Measurements from ENCODE around the gene NUP98. TPM values are rescaled to one million over a fixed set of nuclear protein-coding genes. Genes with fewer than 3 reads are reported as not detected.

The NUP98 gene
- total and polyA plus RNA-seq, 2 of the 13 experiments (the other 11 are each of a cell fraction or from before 2014, with no cell fraction given), result 76.6 to 85.3 TPM

- TF ChIP-seq, protein P1, sequence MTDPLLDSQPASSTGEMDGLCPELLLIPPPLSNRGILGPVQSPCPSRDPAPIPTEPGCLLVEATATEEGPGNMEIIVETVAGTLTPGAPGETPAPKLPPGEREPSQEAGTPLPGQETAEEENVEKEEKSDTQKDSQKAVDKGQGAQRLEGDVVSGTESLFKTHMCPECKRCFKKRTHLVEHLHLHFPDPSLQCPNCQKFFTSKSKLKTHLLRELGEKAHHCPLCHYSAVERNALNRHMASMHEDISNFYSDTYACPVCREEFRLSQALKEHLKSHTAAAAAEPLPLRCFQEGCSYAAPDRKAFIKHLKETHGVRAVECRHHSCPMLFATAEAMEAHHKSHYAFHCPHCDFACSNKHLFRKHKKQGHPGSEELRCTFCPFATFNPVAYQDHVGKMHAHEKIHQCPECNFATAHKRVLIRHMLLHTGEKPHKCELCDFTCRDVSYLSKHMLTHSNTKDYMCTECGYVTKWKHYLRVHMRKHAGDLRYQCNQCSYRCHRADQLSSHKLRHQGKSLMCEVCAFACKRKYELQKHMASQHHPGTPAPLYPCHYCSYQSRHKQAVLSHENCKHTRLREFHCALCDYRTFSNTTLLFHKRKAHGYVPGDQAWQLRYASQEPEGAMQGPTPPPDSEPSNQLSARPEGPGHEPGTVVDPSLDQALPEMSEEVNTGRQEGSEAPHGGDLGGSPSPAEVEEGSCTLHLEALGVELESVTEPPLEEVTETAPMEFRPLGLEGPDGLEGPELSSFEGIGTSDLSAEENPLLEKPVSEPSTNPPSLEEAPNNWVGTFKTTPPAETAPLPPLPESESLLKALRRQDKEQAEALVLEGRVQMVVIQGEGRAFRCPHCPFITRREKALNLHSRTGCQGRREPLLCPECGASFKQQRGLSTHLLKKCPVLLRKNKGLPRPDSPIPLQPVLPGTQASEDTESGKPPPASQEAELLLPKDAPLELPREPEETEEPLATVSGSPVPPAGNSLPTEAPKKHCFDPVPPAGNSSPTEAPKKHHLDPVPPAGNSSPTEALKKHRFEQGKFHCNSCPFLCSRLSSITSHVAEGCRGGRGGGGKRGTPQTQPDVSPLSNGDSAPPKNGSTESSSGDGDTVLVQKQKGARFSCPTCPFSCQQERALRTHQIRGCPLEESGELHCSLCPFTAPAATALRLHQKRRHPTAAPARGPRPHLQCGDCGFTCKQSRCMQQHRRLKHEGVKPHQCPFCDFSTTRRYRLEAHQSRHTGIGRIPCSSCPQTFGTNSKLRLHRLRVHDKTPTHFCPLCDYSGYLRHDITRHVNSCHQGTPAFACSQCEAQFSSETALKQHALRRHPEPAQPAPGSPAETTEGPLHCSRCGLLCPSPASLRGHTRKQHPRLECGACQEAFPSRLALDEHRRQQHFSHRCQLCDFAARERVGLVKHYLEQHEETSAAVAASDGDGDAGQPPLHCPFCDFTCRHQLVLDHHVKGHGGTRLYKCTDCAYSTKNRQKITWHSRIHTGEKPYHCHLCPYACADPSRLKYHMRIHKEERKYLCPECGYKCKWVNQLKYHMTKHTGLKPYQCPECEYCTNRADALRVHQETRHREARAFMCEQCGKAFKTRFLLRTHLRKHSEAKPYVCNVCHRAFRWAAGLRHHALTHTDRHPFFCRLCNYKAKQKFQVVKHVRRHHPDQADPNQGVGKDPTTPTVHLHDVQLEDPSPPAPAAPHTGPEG (CRISPR knock-in tag; IDR thresholded peaks at IDR 0.05), result no peak
- no peak for TF ChIP-seq ZNF44 (CRISPR knock-in tag; IDR thresholded peaks at IDR 0.05)
- TF ChIP-seq ESRRA (CRISPR knock-in tag; IDR thresholded peaks at IDR 0.05; ENCODE audit: low read depth), result no peak
- no peak; the same call in 1 of the 2 replicates for TF ChIP-seq ZNF784 (CRISPR knock-in tag; IDR thresholded peaks at IDR 0.05; ENCODE audit: borderline replicate concordance)
- TF ChIP-seq, protein P2, sequence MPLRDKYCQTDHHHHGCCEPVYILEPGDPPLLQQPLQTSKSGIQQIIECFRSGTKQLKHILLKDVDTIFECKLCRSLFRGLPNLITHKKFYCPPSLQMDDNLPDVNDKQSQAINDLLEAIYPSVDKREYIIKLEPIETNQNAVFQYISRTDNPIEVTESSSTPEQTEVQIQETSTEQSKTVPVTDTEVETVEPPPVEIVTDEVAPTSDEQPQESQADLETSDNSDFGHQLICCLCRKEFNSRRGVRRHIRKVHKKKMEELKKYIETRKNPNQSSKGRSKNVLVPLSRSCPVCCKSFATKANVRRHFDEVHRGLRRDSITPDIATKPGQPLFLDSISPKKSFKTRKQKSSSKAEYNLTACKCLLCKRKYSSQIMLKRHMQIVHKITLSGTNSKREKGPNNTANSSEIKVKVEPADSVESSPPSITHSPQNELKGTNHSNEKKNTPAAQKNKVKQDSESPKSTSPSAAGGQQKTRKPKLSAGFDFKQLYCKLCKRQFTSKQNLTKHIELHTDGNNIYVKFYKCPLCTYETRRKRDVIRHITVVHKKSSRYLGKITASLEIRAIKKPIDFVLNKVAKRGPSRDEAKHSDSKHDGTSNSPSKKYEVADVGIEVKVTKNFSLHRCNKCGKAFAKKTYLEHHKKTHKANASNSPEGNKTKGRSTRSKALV (CRISPR knock-in tag; IDR thresholded peaks at IDR 0.05), result no peak
- no peak for TF ChIP-seq REPIN1 (CRISPR knock-in tag; IDR thresholded peaks at IDR 0.05; ENCODE audit: borderline replicate concordance, low read depth)
- peak; percentile 54; the same call in 1 of the 2 replicates for TF ChIP-seq ZNF777 (CRISPR knock-in tag; IDR thresholded peaks at IDR 0.05)
- TF ChIP-seq SRSF1 (optimal IDR thresholded peaks at IDR 0.05; ENCODE audit: low read depth, low read length), result no peak
- no peak for TF ChIP-seq ZNF460 (CRISPR knock-in tag; IDR thresholded peaks at IDR 0.05; ENCODE audit: borderline replicate concordance)
- TF ChIP-seq PRMT3 (CRISPR knock-in tag; IDR thresholded peaks at IDR 0.05; ENCODE audit: borderline replicate concordance, low read depth), result no peak
- TF ChIP-seq GTF3A (CRISPR knock-in tag; conservative IDR thresholded peaks at IDR 0.05), result no peak
- no peak for TF ChIP-seq RFX3 (CRISPR knock-in tag; IDR thresholded peaks at IDR 0.05)
- TF ChIP-seq, protein P3, sequence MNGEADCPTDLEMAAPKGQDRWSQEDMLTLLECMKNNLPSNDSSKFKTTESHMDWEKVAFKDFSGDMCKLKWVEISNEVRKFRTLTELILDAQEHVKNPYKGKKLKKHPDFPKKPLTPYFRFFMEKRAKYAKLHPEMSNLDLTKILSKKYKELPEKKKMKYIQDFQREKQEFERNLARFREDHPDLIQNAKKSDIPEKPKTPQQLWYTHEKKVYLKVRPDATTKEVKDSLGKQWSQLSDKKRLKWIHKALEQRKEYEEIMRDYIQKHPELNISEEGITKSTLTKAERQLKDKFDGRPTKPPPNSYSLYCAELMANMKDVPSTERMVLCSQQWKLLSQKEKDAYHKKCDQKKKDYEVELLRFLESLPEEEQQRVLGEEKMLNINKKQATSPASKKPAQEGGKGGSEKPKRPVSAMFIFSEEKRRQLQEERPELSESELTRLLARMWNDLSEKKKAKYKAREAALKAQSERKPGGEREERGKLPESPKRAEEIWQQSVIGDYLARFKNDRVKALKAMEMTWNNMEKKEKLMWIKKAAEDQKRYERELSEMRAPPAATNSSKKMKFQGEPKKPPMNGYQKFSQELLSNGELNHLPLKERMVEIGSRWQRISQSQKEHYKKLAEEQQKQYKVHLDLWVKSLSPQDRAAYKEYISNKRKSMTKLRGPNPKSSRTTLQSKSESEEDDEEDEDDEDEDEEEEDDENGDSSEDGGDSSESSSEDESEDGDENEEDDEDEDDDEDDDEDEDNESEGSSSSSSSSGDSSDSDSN (CRISPR knock-in tag; IDR thresholded peaks at IDR 0.05), result no peak
- TF ChIP-seq TAF1 (CRISPR knock-in tag; IDR thresholded peaks at IDR 0.05), result no peak
- TF ChIP-seq ZNF790 (CRISPR knock-in tag; IDR thresholded peaks at IDR 0.05; ENCODE audit: borderline replicate concordance), result 0 out of 2 replicates have a peak, but pooled peaks have one; percentile 33
- no peak for TF ChIP-seq PPARG (CRISPR knock-in tag; conservative IDR thresholded peaks at IDR 0.05)
- 0 out of 2 replicates have a peak, but pooled peaks have one; percentile 21 for TF ChIP-seq ZFX (CRISPR knock-in tag; IDR thresholded peaks at IDR 0.05; ENCODE audit: low read depth)
These were observed 10.8 kb upstream of the NUP98 start, which contains the start of gene PGAP2 (continued) for GRCh38 chr11:3807909-3808860.
